ENCODE data around the gene KRT20. TPM values are rescaled to one million over a fixed set of nuclear protein-coding genes. Genes with fewer than 3 reads are reported as not detected.

KRT20 gene, protein sequence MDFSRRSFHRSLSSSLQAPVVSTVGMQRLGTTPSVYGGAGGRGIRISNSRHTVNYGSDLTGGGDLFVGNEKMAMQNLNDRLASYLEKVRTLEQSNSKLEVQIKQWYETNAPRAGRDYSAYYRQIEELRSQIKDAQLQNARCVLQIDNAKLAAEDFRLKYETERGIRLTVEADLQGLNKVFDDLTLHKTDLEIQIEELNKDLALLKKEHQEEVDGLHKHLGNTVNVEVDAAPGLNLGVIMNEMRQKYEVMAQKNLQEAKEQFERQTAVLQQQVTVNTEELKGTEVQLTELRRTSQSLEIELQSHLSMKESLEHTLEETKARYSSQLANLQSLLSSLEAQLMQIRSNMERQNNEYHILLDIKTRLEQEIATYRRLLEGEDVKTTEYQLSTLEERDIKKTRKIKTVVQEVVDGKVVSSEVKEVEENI
- total RNA-seq: not detected in 2 replicates
- not detected in 2 replicates for polyA plus RNA-seq
- not detected in 2 replicates for polyA plus RNA-seq (2011; cell fraction: cytosol; rRNA removed)
- polyA plus RNA-seq (2011; cell fraction: nucleus; rRNA removed): not detected in 2 replicates
- not detected in 2 replicates for polyA plus RNA-seq (2012)
- not detected in 2 replicates for polyA minus RNA-seq
- not detected for polyA minus RNA-seq (2011; cell fraction: cytosol; rRNA and poly(A)+ RNA removed)
- polyA minus RNA-seq (2011; cell fraction: nucleus; rRNA and poly(A)+ RNA removed): not detected in 2 replicates
- Bru-seq, nascent RNA: not detected
- BruChase-seq, experiment 1, labeled RNA remaining after a 6-hour chase: not detected
- BruChase-seq, experiment 2, labeled RNA remaining after a 2-hour chase: not detected
- long read RNA-seq: 0 reads

DNA sequence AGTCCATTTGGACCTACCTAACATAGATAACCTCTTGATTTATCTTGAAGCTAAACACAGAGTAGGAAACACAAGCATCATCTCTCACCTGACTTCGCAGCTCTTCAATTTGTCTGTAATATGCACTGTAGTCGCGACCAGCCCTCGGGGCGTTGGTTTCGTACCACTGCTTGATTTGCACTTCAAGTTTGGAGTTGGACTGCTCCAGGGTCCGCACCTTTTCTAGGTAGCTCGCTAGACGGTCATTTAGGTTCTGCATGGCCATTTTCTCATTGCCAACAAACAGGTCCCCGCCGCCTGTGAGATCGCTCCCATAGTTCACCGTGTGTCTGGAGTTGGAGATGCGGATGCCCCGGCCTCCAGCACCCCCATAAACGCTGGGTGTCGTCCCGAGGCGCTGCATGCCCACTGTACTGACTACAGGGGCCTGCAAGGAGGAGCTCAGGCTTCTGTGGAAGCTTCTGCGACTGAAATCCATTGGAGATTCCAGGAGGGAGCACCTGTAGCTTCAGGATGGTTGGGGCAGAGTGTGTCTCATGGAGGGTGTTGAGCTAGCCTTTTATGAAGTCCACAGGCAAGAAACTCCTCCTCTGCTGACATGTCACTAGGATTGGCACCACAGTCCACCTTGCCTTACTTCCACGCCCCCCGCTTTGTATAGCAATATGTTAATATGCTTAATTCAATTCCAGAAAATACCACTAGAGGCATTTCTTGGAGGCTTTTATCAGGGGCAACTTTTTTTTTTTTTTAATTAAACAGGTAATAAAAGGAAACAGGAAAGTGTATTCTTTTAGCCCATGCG is at the start of gene KRT20:
Gene KRT20, minus strand, starts transcription at position 535 of the 805 bp plus-strand sequence. Its CDS starts 57 bp downstream, at position 478.
- Histone ChIP-seq H2AFZ (ENCODE audit: low read depth, low read length) (no peak within 1 kb of the TSS), H3K79me2 (ENCODE audit: control insufficient read depth, insufficient read depth, low read length) (no peaks in the 10 kb centered on the region), H3K4me3 (replicated peaks in 1 of 3; ENCODE audit: insufficient read depth in 1 of 3, low read depth in 1 of 3, low read length in 3 of 3) (no peak within 1 kb of the TSS), H3K4me2 (ENCODE audit: insufficient read depth, low read length) (no peak within 1 kb of the TSS), H3K9me3 (replicated peaks; ENCODE audit: control insufficient read depth, insufficient read depth, low read length) (no peaks in the 10 kb centered on the region), H3K27ac (ENCODE audit: insufficient read depth, low read depth, low read length) (no peak within 1 kb of the TSS), H4K20me1 (replicated peaks; ENCODE audit: control insufficient read depth, extremely low read depth, insufficient read depth, low read length) (no peaks in the 10 kb centered on the region), H3K9ac (replicated peaks; ENCODE audit: extremely low read depth, insufficient read depth, low read length) (no peak within 1 kb of the TSS), H3K9me1 (replicated peaks; ENCODE audit: control insufficient read depth, extremely low read depth, insufficient read depth, low read length) (no peaks in the 10 kb centered on the region), H3K27me3 (ENCODE audit: control insufficient read depth in 2 of 2, insufficient read depth in 2 of 2, low read length in 2 of 2) (peaks cover 9 to 21% of the 10 kb centered on the region in 2 experiments), H3K4me1 (ENCODE audit: control insufficient read depth, extremely low read depth, insufficient read depth, low read length) (no peaks in the 10 kb centered on the region), H3K36me3 (ENCODE audit: control insufficient read depth in 2 of 2, extremely low read depth in 1 of 2, insufficient read depth in 2 of 2, low read length in 2 of 2) (no peaks in the 10 kb centered on the region)
- CTCF ChIA-PET: interaction anchor here (0.9 kb wide), 1 partner anchor 18 kb away, joined by 3 read pairs; no protein-coding TSS in a partner anchor
- dilution Hi-C loops (cut with MboI; ENCODE audit: extremely low pct_ligation_motif_present, low sequenced_read_pairs): no loop called here
- FAIRE-seq (no peak), DNase-seq (ENCODE audit: low read depth, low spot score) (no peak)
- no TSS peak for BruUV-seq (replicated peaks)
- POLR2A ChIA-PET: no interaction called here
- intact Hi-C loops (cut with micrococcal nuclease): no loop called here
- TF ChIP-seq GATA2 (IDR thresholded peaks at IDR 0.05; ENCODE audit: insufficient read depth, insufficient read length, low read depth, low read length): no peak
- no peak for TF ChIP-seq POLR2AphosphoS5 (IDR thresholded peaks at IDR 0.05; ENCODE audit: insufficient read depth, low read depth, low read length)
- TF ChIP-seq, protein P1, sequence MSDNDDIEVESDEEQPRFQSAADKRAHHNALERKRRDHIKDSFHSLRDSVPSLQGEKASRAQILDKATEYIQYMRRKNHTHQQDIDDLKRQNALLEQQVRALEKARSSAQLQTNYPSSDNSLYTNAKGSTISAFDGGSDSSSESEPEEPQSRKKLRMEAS (IDR thresholded peaks at IDR 0.05; ENCODE audit: insufficient read depth, insufficient read length): no peak
- TF ChIP-seq, protein P2, sequence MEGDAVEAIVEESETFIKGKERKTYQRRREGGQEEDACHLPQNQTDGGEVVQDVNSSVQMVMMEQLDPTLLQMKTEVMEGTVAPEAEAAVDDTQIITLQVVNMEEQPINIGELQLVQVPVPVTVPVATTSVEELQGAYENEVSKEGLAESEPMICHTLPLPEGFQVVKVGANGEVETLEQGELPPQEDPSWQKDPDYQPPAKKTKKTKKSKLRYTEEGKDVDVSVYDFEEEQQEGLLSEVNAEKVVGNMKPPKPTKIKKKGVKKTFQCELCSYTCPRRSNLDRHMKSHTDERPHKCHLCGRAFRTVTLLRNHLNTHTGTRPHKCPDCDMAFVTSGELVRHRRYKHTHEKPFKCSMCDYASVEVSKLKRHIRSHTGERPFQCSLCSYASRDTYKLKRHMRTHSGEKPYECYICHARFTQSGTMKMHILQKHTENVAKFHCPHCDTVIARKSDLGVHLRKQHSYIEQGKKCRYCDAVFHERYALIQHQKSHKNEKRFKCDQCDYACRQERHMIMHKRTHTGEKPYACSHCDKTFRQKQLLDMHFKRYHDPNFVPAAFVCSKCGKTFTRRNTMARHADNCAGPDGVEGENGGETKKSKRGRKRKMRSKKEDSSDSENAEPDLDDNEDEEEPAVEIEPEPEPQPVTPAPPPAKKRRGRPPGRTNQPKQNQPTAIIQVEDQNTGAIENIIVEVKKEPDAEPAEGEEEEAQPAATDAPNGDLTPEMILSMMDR (IDR thresholded peaks at IDR 0.05; ENCODE audit: extremely low read depth in 1 of 2, insufficient read depth in 1 of 2, low read depth in 1 of 2, low read length in 2 of 2): no peak
- no peak for TF ChIP-seq EZH2 (IDR thresholded peaks at IDR 0.05; ENCODE audit: borderline replicate concordance, low read depth, low read length, severe bottlenecking)

Data from endothelial cell of umbilical vein (primary cell).